RWPE1 (cell line): ENCODE data around the gene ZNF500.

Source experiments
- CTCF ChIA-PET: fragments of 350-600 bp; sonication (Branson Sonifier 250); formaldehyde crosslinking; extraction: SDS; loops from one replicate; lab custom pipeline; 2021; lab: Yijun Ruan, JAX
- POLR2A ChIA-PET: fragments of 400-600 bp; formaldehyde crosslinking; extraction: SDS; loops from one replicate; lab custom pipeline; 2020; ENCODE audit warnings: antibody characterized with exemption; ENCODE audit not compliant: low non-redundant PET; lab: Yijun Ruan, JAX
- DNase-seq: peaks from one replicate; pipeline ENCODE4 v3.0.0; 2012; ENCODE audit warnings: low spot score
- H3K27ac ChIP-seq: fragments of 450-650 bp; 2 replicates; pipeline ENCODE4 v1.5.1; 2017
- CTCF ChIP-seq: fragments of 450-650 bp; conservative IDR thresholded peaks from 2 replicates; pipeline ENCODE4 v1.5.1; 2017; ENCODE audit warnings: low read depth, mild to moderate bottlenecking

Gene ZNF500

GRCh38 chr16:4806280-4806679 is 39.3 kb upstream of the ZNF500 start:
- DNase-seq = no peak
- POLR2A ChIA-PET = no interaction called here
- CTCF ChIA-PET = interaction anchor here (0.6 kb wide), 1 partner anchor 316 kb away, joined by 3 read pairs; no protein-coding TSS in a partner anchor
- TF ChIP-seq CTCF = no peak
- no peak overlapping the region for H3K27ac ChIP-seq

DNA sequence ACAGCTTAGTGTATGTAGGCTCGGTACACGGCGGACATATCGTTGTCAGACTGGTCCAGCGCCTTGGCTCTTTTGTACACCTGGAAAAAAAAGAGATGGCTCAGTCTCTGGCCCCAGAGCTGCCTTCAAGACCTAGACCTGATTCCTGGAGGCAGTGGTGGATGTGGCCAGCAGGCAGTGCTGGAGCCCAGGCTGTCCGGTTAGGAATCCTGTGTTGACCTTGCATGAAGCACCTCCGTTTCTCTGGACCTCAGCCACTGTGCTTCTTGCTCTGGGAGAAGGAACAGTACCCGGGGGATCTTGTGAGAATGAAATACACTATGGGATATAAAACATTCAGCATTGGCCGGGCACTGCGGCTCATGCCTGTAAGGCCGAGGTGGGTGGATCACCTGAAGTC is 38.3 kb upstream of the ZNF500 start:
- POLR2A ChIA-PET = no interaction called here
- TF ChIP-seq CTCF = no peak

DNA sequence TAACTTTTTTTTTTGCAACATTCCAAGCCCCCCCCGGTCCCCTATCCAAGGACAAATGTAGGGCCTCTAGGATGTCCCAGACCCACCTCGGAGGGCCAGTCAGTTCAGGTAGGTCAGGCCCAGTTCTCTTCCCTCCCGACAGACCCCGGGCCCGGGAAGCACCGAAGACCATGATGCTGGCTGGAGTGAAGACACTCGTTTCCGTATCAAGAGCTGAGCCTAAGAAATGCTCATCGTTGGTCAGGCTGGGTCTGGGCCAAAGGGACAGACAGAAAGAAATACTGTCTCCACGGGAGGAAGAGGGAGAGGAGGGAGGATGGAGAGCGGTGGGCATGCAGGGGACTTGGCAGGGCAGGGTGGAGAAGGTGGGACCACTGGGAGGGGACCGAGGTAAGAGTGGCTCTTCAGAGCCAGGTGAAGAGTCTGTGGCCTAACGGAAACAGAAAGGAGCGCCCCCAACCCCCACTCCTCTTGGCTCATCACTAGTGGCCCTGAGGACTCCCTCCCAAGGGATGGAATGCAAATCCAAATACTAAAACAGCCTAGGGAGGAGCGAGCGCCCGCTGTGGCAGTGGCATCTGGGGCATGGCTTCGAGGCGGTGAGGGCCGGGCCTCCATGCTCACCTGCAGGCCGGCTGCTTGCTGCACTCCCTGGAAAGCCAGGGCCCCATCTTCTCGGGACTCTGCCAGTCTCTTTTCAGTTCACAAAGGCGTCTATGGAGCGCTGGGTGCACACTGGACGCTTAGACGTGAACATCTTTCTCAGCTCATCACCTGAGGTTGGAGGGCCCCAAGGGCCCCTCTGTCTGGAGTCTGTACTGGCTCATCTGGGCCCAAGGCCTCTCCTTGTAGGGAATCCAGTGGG is 37.2 kb upstream of the ZNF500 start:
- ChIA-PET CTCF (interaction anchor here (0.7 kb wide), 1 partner anchor 16 kb away, joined by 3 read pairs; the partner anchor contains the start of gene SEPTIN12), POLR2A (no interaction called here)
- H3K27ac ChIP-seq = peak overlapping the region; percentile 98

More for the DNA sequence above, 38.3 kb upstream of the ZNF500 start:
- CTCF ChIA-PET = no interaction called here
- no peak for DNase-seq
- peak overlapping the region; percentile 98 for H3K27ac ChIP-seq

GRCh38 chr16:4803401-4803844 is 36.5 kb upstream of the ZNF500 start:
- no peak for TF ChIP-seq CTCF
- peak overlapping the region; percentile 98 for H3K27ac ChIP-seq
- ChIA-PET CTCF (interaction anchor here (0.7 kb wide), 1 partner anchor 16 kb away, joined by 3 read pairs; the partner anchor contains the start of gene SEPTIN12), POLR2A (interaction anchor here (0.6 to 1.4 kb wide), 2 partner anchors 17 to 39 kb away, joined by 3 to 5 read pairs; no protein-coding TSS in a partner anchor)
- DNase-seq = no peak

More for the DNA sequence above, 37.2 kb upstream of the ZNF500 start:
- DNase-seq = no peak
- no peak for TF ChIP-seq CTCF

GRCh38 chr16:4802659-4803287 is 35.8 kb upstream of the ZNF500 start:
- peak overlapping the region; percentile 98 for H3K27ac ChIP-seq
- POLR2A ChIA-PET = interaction anchor here (0.6 to 1.4 kb wide), 2 partner anchors 16 to 39 kb away, joined by 3 to 5 read pairs; no protein-coding TSS in a partner anchor
- CTCF ChIA-PET = no interaction called here
- peak; percentile 99 for DNase-seq
- TF ChIP-seq CTCF = no peak

- peak within 1 kb of the TSS; percentile 98 for H3K27ac ChIP-seq
- ChIA-PET CTCF (no interaction called here), POLR2A (interaction anchor here (1.4 kb wide), 1 partner anchor 40 kb away, joined by 3 read pairs; no protein-coding TSS in a partner anchor)
- peak; percentile 88 for DNase-seq
- TF ChIP-seq CTCF = no peak
Observed at GRCh38 chr16:4801962-4802658, 35.1 kb upstream of the ZNF500 start, which contains the start of gene ROGDI. Gene ROGDI, minus strand, starts transcription at chr16:4802633. Its CDS starts 62 bp downstream, at chr16:4802571.
